SK-N-MC (cell line): ENCODE data around the gene FKBP4.

Source experiments
- EZH2 ChIP-seq: fragments of 200-600 bp; sonication (generic); IDR thresholded peaks from one replicate; pipeline ENCODE4 v1.6.1; 2017; ENCODE audit warnings: antibody characterized with exemption
- POLR2AphosphoS5 ChIP-seq: IDR thresholded peaks from 2 replicates; pipeline ENCODE4 v1.6.1; 2012; ENCODE audit warnings: mild to moderate bottlenecking, low read depth, low read length, borderline replicate concordance

DNA sequence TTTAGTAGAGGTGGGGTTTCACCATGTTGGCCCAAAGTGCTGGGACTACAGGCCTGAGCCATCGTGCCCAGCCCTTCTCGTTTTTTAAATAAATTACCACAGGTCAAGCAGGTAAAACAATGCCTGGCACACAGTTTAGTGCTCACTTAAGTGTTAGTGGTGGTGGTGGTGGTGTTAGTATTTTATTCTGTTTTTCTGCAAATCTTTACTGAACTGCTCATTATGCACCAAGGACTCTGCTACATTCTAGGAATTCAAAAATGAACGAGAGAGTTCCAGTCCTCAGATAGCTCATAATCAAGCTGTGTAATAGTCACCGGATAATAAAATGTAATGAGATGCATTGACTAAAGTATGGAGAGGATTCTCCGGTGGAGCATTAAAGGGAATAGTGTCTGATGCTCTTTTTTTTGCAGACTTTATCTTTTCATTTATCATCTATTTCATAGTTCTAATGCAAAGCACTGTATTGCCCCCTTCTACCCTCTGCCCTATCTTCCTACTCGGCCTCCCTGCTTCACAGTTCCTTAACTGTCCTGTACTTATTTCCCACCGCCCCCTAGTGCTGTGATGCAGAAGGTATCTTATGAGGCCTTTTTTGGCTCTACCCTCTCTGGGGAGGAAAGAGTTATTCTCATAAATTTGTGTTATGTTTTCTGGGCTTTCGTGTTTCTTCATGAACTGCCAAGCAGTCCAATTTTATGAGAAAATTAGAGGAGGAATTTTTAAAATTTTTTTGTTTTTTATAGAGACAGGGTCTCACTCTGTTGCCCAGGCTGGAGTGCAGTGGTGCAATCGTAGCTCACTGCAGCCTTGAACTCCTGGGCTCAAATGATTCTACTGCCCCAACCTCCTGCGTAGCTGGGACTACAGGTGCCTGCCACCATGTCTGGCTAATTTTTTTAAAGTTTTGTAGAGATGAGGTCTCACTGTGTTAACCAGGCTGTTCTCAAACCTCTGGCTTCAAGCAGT lies 18.7 kb downstream of the FKBP4 start:
- TF ChIP-seq POLR2AphosphoS5 (no peak), EZH2 (no peak)
